HG03039 (cell line): ENCODE measurements around the gene GFPT1.
"Not testable (repeated sequence)": the region's sequence is repeated elsewhere in the genome, so short reads cannot be mapped to it uniquely, and the experiment has no call there.

Source experiments
- ATAC-seq: cut with Tn5 transposase; IDR thresholded peaks from one replicate; pipeline ENCODE4 v1.9.1; 2021; ENCODE audit warnings: mild to moderate bottlenecking, moderate library complexity; ENCODE audit not compliant: unreplicated experiment

Gene GFPT1

DNA sequence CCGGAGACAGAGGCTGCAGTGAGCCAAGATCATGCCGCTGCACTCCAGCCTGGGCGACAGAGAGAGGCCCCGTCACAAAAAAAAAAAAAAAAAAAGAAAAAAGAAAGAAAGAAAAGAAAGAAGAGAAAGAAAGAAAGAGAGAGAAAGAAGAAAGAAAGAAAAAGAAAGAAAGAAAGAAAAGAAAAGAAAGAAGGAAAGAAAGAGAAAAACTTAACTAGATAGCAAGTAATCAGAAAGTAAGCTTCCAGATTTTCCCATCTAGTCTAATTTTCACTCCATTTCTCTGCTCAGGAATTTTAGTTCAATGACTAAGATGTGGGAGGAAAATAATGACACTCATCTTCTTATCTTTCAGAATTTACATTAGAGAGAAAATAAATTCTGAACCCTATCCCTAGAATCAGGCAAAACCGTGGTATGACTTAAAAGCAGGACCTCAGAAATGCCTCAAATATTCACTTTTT, 2.4 kb downstream of the GFPT1 start:
- ATAC-seq, result no peak

DNA sequence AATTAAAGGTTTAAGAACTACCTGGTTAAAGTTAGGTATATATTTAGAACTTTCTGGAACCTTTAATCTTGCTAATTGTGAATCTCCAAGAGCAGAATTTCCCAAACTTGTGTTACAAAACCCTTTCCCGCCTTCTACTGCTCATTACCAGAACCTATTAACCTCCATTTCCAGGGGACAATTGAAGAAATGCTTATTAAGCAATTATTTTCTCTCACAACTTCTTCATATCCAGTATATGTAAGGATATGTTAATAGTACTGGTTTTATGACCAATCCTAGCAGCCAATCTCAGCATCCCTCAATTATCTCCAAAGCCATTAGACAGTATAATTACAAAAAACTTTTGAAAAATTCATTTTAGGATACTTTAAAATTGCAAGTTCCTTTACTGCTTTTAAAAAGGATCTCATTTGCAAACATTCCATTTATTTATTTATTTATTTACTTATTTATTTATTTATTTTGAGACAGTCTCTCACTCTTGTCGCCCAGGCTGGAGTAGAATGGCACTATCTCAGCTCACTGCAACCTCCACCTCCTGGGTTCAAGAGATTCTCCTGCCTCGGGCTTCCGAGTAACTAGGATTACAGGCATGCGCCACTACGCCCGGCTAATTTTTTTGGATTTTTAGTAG, 3.7 kb downstream of the GFPT1 start:
- ATAC-seq, result no peak

DNA sequence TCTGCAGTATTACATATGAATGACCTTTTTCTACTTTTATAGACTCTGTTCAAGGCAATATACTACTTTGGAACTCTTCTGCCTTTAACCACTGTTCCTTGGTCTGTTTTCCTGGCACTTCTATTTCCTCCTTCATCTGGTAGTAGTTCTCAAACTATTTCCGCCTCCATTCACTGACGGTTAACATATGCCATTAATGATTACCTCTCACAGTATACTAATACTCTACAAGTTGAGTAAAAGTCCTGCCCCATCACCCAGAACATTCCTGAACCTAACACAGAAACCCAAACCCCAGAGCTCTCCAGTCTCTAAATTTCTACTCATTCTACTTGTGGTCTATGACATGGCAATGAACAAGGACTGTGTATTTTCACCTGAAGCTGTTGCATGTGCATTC, 4.5 kb downstream of the GFPT1 start:
- ATAC-seq, result no peak

DNA sequence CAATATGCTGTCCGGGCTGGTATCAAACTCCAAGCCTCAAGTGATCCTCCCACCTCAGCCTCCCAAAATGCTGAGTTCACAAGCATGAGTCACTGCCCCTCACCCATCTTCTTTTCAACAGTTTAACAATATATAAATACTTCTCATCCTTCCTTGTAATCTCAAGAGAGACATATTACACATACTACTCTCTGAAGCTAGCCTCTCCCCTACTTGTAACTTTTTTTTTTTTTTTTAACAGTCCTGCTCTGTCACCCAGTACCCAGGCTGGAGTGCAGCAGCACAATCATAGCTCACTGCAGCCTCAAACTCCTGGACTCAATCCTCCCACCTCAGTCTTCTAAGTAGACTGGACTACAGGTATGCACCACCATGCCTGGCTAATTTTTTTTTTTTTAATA, 5.7 kb downstream of the GFPT1 start:
- no peak for ATAC-seq

DNA sequence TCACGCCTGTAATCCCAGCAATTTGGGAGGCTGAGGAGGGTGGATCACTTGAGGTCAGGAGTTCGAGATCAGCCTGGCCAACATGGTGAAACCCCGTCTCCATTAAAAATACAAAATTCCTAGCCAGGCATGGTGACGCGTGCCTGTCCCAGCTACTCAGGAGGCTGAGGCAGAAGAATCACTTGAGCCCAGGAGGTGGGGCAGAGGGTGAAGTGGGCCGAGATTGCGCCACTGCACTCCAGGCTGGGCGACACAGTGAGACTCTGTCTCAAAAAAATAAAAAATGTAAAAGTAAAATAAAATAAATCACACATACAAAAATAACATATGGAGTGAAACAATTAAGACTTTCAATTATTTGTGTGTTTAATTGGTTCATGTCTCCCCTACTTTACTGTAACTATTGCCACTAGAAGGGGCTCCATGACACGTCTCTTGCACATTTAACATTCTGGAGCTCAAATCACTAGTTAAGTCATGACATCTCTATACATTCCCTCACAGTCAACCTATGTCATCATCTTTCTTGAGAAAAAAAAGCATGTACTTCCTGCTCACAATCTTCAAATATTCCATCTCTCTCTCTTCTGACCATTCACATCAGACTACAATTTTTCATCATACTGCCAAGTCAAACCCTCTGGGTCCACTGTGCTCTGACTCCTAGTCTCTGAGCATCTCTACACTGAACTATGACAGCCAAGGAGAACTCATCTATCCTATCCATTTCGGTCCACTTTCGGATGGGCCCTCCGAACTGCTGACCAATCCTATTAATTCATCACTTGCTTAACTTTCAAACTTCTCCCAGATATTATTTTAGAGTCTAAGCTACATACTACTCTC, 6.7 kb downstream of the GFPT1 start:
- no peak for ATAC-seq

DNA sequence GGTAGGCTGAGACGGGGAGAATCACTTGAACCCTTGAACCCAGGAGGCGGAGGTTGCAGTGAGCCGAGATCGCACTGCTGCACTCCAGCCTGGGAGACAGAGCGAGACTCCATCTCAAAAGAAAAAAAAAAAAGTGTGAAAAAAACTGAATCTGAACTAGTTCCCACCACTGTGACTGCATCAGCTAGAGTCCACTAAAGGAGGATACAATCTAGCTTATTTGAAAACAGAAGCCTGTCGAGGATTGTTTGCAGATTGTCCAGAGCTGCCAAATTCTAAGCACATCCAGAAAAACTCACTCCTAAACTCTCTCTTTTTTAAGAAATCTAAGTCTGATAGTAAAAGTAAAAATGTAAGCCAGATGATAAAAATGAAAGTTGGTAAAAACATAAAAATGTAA, 10.6 kb downstream of the GFPT1 start:
- ATAC-seq, result no peak

DNA sequence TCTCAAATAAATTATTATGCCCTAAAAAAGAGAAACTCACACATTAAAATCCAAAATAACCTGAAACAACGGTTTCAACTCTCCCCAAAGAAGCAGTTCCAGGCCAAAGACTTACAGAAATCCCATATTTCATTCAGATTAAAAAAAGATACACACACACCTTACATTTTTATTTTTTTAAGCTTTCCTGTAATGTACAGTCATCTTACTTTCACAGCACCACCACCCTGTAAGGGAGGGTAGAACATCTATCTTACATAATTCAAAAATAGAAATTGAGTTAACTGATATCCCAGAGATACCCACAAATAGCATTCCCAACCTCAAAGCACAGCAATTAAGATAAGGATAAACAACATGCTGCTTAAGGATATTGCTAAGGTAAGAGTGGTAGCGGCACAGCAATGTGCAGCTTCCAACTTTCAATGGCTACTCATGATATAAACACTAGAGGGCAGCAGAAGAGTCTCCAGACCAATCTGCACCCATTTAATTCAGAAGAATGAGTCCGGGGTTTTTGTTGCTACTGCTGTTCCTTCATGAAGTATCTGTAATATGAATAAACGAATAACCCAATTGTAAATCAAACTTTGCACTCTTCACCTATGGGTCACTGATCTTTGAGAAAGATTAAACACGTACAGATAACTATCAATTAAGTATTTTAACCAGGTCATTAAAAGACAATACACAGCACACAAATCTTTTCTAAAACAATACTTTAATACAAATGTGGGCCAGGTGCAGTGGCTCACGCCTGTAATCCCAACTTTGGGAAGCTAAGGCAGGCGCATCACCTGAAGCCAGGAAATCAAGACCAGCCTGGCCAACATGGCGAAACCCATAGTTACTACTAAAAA, 11.3 kb downstream of the GFPT1 start:
- ATAC-seq, result no peak

DNA sequence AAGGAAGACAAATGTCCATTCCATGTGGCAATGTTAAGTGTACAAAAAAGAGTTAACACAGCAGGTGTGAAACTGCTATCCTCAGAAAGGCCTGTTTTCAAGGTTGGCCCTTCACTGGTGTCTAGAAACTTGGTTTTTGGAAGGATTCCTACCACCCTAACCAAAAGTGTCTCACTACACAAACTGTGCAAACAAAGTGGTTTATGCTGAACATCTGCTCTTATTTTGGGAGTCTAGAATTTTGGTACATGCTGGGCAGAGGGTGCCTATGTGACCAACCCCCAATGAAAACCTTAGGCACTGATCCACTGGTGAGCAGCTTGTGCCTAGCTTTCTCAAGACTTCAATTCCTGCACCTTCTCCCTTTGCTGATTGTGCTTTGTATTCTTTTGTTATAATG, 14.3 kb downstream of the GFPT1 start:
- ATAC-seq, result no peak

DNA sequence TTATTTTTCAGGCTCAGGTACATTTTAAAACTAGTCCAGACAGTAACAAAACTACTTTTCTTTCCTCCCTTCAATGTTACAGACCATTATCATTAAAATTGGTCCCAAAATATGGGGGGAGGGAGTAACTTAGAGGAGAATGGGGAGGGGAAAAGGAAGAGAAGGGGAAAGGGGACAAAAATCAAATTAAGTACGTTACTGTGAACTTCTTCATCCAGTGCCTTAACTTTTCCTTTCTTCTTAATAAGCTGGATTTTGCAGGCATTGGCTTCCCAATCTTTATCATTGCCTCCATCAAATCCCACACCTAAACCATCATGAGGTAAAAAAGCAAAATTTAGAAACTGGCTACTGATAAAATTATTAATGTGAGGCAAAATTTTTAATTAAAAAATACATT, 17.2 kb downstream of the GFPT1 start:
- no peak for ATAC-seq

DNA sequence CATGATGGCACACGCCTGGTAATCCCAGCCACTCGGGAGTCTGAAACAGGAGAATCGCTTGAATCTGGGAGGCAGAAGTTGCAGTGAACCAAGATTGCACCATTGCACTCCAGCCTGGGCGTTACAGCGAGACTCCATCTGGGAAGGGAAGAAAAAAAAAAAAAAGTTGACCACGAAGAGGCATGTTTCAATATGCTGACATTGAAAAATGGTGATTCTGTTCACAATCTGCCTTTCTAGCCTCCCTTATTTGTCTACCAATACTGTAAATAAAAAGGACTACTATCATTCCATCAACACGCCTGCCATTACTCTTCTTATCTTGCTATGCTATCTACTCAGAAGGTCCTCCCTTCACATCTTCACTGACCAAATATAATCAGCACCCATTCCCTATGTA, 18.4 kb downstream of the GFPT1 start:
- no peak for ATAC-seq

DNA sequence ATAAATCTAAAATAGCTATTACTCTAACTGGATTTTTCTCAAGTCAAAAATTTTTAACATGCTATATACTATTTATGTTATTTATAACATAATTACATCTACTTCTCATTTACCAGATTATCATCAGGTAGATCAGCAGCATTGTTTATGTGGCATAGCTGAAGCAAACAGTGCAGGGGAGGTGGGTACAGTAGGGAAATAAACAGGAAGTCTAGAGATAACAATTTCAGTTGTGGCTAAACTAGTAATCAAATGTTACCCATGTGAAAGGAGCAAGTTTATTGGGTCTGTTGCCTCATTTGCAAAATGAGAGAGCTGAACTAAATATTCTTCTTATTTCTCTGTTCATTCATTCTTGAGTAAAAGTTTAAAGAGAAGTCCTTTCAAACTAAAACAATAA, 27.7 kb downstream of the GFPT1 start:
- ATAC-seq, result no peak

DNA sequence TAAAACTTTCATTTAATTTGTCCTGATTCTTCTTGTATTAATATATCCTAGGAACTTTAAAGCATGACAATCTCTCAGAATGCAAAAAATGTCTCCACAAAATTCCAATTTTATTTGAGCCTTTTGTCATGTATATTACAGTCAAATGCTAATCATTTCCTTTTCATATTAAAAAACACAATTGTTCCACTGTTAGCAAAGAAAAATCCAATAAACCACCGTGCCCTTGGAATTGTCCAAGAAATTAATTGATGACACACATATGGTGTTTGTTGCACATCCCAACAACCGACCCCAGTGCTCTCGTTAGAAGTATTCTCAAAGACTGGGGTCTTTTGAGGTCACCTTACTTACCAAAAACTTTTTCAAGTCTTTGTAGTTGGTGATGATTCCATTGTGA, 28.1 kb downstream of the GFPT1 start:
- ATAC-seq, result no peak

DNA sequence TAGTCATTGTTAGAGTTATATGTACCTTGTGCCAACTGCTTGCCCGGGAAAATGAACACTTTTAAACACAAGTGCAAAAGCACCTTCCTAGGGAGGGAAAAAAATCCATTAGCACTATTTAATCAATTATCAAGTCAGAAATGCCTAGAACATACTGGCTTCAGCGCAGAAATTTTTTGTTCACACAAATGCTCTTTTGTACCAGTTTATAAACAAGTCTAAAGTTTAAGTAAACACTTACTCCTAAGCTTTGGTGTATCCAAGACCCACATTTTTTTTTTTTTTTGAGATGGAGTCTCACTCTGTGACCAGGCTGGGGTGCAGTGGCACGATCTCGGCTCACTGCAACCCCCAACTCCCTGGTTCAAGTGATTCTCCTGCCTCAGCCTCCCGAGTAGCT, 30.6 kb downstream of the GFPT1 start:
- ATAC-seq, result no peak

DNA sequence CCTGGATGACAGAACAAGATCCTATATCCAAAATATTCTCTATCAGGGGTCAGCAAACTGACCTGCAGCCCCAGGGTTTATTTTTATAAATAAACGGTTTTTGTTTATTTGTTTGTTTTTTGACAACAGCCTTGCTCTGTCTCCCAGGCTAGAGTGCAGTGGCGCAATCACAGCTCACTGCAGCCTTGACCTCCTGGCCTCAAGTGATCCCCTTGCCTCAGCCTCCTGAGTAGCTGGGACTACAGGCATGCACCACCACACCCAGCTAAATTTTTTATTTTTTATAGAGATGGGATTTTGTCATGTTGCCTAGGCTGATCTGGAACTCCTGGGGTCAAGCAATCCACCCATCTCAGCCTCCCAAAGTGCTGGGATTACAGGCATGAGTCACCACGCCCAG, 32.1 kb downstream of the GFPT1 start:
- ATAC-seq, result not testable (repeated sequence)

DNA sequence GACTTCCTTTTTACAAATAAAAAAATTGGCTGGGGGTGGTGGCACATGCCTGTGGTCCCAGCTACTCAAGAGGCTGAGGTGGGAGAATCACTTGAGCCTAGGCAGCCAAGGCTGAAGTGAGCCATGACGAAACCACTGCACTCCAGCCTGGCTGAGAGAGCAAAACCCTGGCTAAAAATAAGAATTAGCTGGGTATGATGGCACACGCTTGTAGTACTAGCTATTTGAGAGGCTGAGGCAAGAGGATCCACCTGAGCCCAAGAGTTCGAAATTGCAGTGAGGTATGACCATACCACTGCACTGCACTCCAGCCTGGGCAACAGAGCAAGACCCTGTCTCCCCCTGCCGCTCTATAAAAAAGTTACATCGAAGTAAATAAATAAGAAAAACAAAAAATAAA, 33.7 kb downstream of the GFPT1 start:
- ATAC-seq, result no peak

DNA sequence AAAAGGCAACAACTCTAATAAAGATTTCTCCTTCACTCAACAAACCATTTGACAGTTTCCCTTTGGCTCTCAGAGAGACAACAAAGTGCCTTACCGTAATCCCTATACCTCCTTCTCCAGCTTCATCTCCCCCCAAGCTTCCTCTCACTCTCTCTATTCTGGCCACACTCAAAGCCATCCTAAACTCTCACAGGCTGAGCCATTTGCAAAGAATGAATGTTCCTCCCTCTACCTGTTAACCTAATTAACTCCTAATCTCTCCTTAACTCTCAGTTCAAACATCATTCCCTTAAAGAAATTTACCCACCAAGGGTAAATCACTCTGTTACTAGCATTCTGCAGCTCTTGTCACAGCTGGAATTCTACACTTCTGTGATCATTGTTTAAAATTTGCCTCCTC, 38.2 kb downstream of the GFPT1 start:
- no peak for ATAC-seq

DNA sequence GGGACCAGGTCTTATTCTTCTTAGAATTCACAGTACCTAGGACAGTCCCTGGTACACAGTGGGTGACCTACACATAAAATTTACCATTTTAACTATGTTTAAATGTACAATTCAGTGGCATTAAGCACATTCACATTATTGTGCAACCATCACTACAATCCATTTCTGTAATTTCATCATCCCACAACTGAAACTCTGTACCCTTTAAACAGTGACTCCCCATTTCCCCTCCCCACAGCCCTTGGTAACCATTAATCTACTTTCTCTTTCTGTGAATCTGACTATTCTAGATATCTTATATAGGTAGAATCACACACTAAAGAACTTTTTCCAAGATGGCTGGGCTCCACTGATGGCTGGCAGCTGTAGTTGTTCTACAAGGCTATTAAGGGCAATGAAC, 41.6 kb downstream of the GFPT1 start:
- no peak for ATAC-seq

DNA sequence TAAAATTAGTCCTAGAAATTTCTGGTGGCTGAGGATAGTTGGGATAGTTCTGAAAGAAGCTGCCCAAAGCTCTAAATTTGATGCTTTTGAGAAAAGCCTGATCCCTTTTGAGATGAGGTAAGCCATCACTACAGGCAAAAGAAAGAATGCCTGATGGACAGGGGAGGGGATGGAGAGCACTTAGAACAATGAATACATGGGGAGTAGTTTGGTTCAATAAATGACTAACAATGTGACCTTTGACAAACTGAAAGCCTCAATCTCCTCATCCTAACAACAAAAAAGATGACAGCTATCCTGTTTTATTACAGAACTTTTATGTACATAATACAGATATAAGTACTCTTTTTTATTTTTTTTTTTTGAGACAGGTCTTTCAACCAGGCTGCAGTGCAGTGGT, 42.7 kb downstream of the GFPT1 start:
- no peak for ATAC-seq

DNA sequence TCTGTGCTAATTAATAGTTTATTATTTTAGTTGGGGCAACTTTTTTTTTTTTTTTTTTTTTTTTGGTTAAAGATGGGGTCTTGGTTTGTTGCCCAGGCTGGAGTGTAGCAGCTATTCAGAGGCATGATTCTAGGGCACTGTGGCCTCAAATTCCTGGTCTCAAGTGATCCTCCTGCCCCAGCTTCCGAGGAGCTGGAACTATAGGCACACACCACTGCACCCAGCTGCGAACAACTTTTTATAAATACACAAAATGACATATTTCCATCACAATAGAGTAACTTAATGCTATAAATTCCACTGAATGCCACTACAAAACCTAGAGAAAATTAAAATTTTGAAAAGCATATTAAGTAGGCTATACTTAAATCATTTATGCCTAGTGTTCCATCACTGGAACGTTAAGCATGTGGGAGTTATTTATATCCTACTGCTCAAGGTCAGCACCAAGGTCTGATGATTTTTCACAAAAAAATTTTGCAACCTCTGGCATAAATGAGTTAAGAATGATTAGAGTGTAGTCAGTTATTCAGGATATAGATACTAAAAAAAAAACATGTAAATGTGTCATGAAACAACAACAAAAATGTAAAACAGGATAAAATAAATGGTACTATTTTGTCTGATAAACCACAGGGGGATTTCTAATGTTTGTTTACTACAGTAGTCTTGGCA, 46.8 kb downstream of the GFPT1 start:
- no peak for ATAC-seq

DNA sequence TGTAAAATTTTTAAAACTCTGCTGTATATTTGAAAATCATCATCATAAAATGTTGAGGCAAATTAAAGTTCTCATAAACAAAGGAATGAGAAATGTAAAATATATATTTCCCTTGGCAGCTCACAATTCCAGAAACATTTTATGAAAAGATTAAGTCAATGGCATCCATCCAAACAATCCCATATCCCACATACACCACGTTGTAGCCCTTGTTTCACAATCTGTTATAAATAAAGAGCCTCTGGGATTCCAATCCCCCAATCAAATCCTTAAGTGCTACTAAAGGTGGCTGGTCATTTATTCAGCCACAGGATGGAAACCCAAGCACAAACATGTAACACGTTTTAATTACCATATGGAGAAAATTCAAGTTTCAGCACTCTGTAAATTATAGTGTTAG, 51.7 kb downstream of the GFPT1 start:
- no peak for ATAC-seq

DNA sequence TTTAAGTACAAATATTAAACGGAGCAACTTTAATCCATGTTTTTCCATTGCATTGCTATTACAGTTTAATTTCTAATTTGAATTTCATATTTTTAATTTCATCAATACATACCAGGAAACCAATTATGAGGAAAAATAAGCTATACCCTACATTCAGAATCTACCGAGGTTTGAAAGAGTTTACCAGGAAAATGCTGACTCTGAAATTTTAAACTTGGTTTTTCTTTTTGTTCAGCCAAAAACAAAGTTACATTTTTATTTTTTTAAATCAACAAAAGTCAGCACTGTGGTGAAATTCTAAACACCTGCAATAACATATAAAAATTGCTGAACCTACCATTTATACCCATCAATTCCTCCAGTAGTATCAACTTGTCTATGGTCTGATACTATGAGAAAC, 53.7 kb downstream of the GFPT1 start:
- ATAC-seq, result no peak
